Duodenal mucosa (tissue), 2 donors: Measurements from ENCODE around the gene PLA2G15.

Experiments used
- H3K27ac ChIP-seq: one replicate; pipeline ENCODE4 v1.7.0; 2013; ENCODE audit warnings: low read depth, low read length
- H3K27me3 ChIP-seq, 2 donors: one replicate each; pipeline ENCODE4 v1.7.0; 2013; ENCODE audit warnings: low read length in 2 of 2, control low read depth in 1 of 2; ENCODE audit not compliant: insufficient read depth in 2 of 2, control insufficient read depth in 1 of 2
- H3K36me3 ChIP-seq, 2 donors: one replicate each; pipeline ENCODE4 v1.7.0; 2013; ENCODE audit warnings: low read length in 2 of 2, control low read depth in 1 of 2; ENCODE audit not compliant: insufficient read depth in 2 of 2, control insufficient read depth in 1 of 2
- H3K4me1 ChIP-seq, 2 donors: one replicate each; pipeline ENCODE4 v1.7.0; 2013; ENCODE audit warnings: low read length in 2 of 2, control low read depth in 1 of 2; ENCODE audit not compliant: insufficient read depth in 2 of 2, control insufficient read depth in 1 of 2
- H3K4me3 ChIP-seq, 2 donors: one replicate each; pipeline ENCODE4 v1.7.0; 2013; ENCODE audit warnings: low read length in 2 of 2, low read depth in 1 of 2
- H3K9ac ChIP-seq, 2 donors: one replicate each; pipeline ENCODE4 v1.7.0; 2013; ENCODE audit warnings: low read length in 2 of 2, low read depth in 1 of 2
- H3K9me3 ChIP-seq, 2 donors: one replicate each; pipeline ENCODE4 v1.7.0; 2013; ENCODE audit warnings: low read length in 2 of 2, control low read depth in 1 of 2; ENCODE audit not compliant: control insufficient read depth in 1 of 2

The PLA2G15 gene

DNA sequence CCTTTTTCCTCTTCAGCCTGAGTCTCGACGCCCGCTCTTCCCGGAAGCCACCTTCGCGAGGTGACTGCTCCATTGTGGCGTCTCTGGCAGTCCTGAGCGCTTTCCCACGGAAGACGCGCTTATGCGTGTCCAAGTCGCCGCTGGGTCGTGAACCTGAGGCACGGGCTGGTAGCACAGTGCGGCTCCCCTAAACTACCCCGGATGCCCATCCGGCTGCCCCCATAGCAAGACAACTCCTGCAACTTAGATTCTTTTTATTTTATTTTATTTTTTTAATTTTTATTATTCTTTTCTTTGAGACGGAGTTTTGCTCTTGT lies 7.2 kb upstream of the PLA2G15 start:
- Histone ChIP-seq H3K4me1 (peaks cover 27 to 35% of the 10 kb centered on the region in 2 donors), H3K4me3 (peak overlapping the region; percentile 75 to 80), H3K9me3 (no peaks in the 10 kb centered on the region), H3K9ac (peak overlapping the region; percentile 87 to 98), H3K27ac (peak overlapping the region; percentile 84), H3K27me3 (no peaks in the 10 kb centered on the region), H3K36me3 (peaks cover 0 to 7% of the 10 kb centered on the region in 2 donors)

DNA sequence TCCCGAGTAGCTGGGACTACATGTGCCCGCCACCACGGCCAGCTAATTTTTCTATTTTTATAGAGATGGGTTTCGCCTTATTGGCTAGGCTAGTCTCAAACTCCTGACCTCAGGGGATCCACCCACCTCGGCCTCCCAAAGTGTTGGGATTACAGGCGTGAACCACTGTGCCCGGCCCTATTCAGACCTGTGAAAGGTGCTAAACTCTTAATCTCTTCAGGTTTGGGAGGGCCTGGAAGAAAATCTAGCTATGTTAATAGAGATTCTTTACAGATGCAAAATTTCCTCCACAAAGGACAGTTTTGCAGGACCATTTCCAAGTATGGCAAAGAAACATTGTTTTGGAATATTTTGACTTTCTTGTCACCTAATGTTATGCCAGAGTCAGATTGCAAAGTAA lies 3.1 kb upstream of the PLA2G15 start:
- no peak overlapping the region for H3K27ac ChIP-seq
- H3K4me1 ChIP-seq = peaks cover 27 to 37% of the 10 kb centered on the region in 2 donors
- no peaks in the 10 kb centered on the region for H3K36me3 ChIP-seq
- H3K9ac ChIP-seq = no peak overlapping the region
- H3K9me3 ChIP-seq = no peaks in the 10 kb centered on the region
- no peaks in the 10 kb centered on the region for H3K27me3 ChIP-seq
- no peak overlapping the region for H3K4me3 ChIP-seq

DNA sequence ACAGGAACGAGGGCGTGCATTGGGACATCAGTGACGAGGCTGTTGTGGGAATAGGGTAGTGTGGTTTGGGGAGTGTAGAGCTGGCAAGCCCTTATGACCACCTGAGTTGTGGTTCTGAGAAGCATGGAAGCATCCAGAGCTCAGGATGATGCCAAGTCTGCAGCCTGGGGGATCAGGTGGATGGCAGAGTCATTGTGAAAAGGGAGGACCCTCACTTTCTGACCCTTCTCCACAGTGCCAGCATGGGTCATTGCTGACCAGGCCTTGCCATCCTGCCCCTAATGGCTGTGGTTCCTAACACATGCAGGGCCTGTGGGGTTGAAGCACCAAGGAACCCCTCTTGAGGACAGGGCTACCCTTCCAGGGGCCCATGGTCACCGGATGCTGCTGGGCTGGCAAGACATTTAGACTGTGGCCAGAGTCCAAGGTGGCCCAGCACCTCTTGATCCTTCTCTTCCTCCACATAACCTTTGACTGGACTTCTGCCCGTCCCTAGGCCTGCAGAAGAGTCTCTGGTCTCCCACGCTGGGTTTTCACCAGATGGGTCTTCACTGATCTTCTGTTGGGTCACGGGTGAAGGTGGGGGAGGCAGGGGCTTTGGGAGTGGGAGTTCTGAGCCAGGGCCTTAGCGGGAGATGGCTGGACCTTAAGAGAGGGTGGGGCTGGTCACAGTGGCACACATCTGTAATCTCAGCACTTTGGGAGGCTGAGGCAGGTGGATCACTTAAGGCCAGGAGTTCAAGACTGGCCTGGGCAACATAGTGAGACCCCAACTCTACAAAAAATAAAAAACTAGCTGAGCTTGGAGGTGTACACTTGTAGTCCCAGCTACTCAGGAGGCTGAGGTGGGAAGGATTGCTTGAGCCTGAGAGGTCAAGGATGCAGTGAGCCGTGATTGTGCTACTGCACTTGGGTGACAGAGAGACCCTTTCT lies 2.0 kb upstream of the PLA2G15 start:
- Histone ChIP-seq H3K4me1 (peaks cover 37 to 41% of the 10 kb centered on the region in 2 donors), H3K4me3 (no peak overlapping the region), H3K9ac (no peak overlapping the region), H3K9me3 (no peaks in the 10 kb centered on the region), H3K36me3 (no peaks in the 10 kb centered on the region), H3K27me3 (no peaks in the 10 kb centered on the region), H3K27ac (no peak overlapping the region)

DNA sequence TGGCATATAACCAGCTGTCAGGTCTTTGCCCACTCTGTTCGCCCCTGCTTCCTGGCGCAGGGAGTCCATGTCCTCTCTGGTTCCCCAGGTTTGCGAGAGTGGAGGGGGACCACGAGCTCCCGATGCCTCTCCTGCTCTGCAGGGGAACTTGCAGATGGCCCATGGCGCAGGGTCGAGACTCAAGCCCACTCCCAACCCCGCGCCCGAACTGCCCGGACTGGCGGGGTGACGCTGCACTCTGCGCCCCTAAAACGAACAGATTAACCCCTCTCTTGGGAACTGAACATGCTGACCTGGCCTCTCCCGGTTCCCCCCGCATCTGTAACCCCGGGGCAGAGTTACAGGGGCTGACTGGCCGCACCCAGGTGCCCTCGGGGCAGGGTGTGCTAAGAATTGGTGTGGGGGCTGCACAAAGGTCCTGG lies 681 bp upstream of the PLA2G15 start:
- H3K4me1 ChIP-seq = peaks cover 37 to 40% of the 10 kb centered on the region in 2 donors
- H3K9me3 ChIP-seq = no peaks in the 10 kb centered on the region
- H3K27me3 ChIP-seq = no peaks in the 10 kb centered on the region
- H3K9ac ChIP-seq = peak overlapping the region; percentile 91 to 92
- H3K27ac ChIP-seq = no peak overlapping the region
- peak overlapping the region; percentile 99 to 100 for H3K4me3 ChIP-seq
- H3K36me3 ChIP-seq = peaks cover 0 to 3% of the 10 kb centered on the region in 2 donors

DNA sequence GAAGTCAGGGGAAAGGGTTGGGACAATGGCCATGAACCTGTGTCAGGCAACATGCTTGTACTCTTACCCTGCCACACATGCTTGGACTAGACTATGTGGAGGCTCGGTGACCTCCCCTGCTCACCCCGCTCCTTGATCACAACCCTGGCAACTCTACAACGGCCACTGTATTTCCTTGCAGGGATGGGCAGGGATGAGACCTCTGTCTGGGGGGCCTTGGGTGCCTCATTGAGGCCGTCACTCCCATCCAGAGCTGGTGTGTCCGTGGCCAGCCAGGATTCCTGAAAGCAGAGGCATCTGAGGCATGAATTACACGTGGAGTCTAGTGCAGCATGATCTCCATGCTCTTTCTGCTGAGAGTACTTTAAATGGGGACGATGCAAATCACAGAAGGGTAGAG lies 948 bp downstream of the PLA2G15 start:
- Histone ChIP-seq H3K27me3 (no peaks in the 10 kb centered on the region), H3K9ac (peak overlapping the region; percentile 65 to 80), H3K27ac (no peak overlapping the region), H3K4me3 (peak overlapping the region; percentile 99 to 100), H3K36me3 (peaks cover 0 to 9% of the 10 kb centered on the region in 2 donors), H3K9me3 (no peaks in the 10 kb centered on the region), H3K4me1 (peaks cover 32 to 33% of the 10 kb centered on the region in 2 donors)

DNA sequence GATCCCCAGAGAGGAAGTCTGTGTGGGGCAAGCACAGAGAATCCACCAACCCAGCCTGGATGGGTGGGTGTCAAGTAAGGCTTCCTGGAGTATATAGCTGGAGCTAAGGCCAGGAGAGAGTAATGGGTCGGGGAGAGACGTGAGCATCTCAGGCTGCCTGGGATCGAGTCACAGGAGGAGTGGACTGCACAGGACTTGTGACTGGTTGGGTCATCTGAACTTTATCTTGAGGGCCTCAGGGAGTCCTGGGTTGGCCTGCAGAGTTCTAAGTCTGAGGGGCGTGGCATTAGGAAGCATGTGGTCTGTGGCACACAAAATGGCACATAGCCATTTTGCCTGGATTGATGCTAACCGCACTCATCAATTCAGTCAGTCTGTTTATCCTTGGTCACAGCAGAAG lies 1.5 kb downstream of the PLA2G15 start:
- no peaks in the 10 kb centered on the region for H3K27me3 ChIP-seq
- peak overlapping the region in 1 of 2 donors; percentile 100 for H3K4me3 ChIP-seq
- peak overlapping the region in 1 of 2 donors; percentile 32 for H3K9ac ChIP-seq
- peaks cover 0 to 9% of the 10 kb centered on the region in 2 donors for H3K36me3 ChIP-seq
- H3K4me1 ChIP-seq = peaks cover 30 to 32% of the 10 kb centered on the region in 2 donors
- no peaks in the 10 kb centered on the region for H3K9me3 ChIP-seq
- no peak overlapping the region for H3K27ac ChIP-seq

DNA sequence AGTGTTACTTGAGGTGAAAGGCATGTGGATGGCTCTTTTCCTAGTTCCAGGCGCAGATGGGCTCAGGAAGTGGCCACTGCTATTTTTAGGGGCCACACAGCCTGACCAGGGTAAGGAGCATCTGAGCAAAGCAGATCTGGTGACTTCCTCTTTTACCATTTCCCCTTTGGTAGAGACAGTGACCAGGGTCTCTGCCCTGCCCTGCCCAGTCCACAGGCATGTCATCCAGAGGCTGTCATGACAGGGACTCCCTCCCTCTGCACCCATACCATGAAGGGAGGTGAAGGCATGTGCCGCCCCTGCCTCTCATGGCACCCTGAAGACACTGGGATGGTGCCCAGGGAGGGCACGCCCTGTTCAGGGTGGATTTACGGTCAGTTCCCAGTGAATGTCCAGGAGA lies 2.2 kb downstream of the PLA2G15 start:
- Histone ChIP-seq H3K4me3 (no peak overlapping the region), H3K36me3 (peaks cover 0 to 16% of the 10 kb centered on the region in 2 donors), H3K27ac (no peak overlapping the region), H3K9ac (peak overlapping the region in 1 of 2 donors; percentile 3), H3K9me3 (no peaks in the 10 kb centered on the region), H3K4me1 (peaks cover 30 to 32% of the 10 kb centered on the region in 2 donors), H3K27me3 (no peaks in the 10 kb centered on the region)

DNA sequence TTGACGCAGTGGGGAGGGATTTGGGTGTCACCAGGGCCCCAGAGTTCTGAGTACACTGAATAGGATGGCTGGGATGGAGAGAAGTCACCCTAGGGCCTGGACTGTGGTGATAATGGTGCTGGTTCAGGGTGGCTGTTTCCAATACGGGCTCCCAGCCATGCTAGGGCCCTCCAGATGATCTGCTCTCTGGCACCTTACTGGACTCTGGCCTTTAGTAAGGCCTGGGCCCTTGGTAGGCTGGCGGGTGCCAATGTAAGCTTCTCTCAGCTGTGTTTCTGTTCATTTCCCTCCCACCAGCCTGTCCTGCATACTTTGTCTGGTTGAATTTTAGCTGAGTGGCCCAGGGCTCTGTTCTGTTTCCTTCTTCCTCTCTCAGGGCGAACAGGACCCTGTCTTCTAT lies 2.8 kb downstream of the PLA2G15 start:
- Histone ChIP-seq H3K9ac (no peak overlapping the region), H3K27me3 (no peaks in the 10 kb centered on the region), H3K27ac (no peak overlapping the region)

DNA sequence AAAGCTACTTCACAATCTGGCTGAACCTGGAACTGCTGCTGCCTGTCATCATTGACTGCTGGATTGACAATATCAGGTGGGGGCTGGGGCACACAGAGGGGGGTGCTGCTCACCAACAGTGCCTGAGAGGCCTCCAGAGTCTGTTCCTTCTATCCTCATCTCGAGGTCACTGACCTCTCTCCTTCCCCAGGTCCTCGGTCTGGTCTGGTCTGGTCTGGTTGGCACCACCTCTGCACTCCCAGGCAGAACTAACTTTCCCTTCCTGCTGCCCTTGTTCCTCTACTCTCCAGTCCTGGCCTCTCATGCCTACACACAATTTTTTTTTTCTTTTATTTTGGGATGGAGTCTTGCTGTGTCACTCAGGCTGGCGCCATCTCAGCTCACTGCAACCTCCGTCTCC lies 4.2 kb downstream of the PLA2G15 start:
- Histone ChIP-seq H3K27ac (no peak overlapping the region), H3K36me3 (peaks cover 0 to 32% of the 10 kb centered on the region in 2 donors)

More for the DNA sequence above, 2.8 kb downstream of the PLA2G15 start:
- Histone ChIP-seq H3K36me3 (peaks cover 0 to 21% of the 10 kb centered on the region in 2 donors), H3K4me3 (no peak overlapping the region), H3K9me3 (no peaks in the 10 kb centered on the region), H3K4me1 (peaks cover 30 to 32% of the 10 kb centered on the region in 2 donors)

DNA sequence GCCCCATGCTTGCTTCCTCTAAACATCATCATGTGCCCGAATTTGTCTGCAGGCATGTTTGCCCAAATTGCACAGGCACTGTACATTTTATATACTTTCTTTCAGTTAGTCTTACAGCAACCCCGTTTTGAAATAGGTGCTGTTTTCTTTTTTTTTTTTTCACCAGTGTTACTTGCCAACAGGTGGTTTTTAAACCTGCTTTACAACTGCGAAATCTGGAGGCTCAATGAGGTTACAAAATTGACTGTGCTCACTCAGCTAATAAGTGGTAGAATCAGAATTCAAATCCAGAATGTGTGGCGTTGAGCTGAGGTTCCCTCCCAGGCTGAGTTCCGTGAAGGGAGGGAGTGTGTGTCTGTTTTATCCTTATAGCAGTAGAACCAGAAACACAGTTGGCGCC lies 5.8 kb downstream of the PLA2G15 start:
- H3K4me1 ChIP-seq = peaks cover 21% of the 10 kb centered on the region in 2 donors

More for the DNA sequence above, 4.2 kb downstream of the PLA2G15 start:
- Histone ChIP-seq H3K4me3 (no peak overlapping the region), H3K9me3 (no peaks in the 10 kb centered on the region), H3K4me1 (peaks cover 27 to 29% of the 10 kb centered on the region in 2 donors), H3K27me3 (no peaks in the 10 kb centered on the region), H3K9ac (no peak overlapping the region)

More for the DNA sequence above, 5.8 kb downstream of the PLA2G15 start:
- H3K9ac ChIP-seq = no peak overlapping the region
- H3K9me3 ChIP-seq = no peaks in the 10 kb centered on the region
- peaks cover 5 to 47% of the 10 kb centered on the region in 2 donors for H3K36me3 ChIP-seq
- no peak overlapping the region for H3K27ac ChIP-seq
- no peaks in the 10 kb centered on the region for H3K27me3 ChIP-seq
- H3K4me3 ChIP-seq = no peak overlapping the region
